Measurements from ENCODE around the gene PPFIA2.

DNA sequence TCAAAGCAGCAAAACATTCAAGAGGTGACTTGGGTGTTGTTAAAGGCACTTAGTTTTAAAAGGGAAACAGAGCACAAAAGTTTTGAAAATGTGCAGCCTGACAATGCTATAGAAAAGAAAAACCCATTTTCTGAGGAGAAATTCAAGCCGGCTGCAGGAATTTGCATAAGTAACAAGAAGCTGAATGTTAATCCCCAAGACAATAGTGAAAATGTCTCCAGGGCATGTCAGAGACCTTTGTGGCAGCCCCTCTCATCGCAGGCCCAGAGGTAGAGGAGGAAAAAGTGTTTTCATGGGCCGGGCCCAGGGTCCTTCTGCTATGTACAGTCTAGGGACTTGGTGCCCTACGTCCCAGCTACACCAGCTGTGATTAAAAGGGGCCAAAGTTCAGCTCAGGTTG lies 167.9 kb downstream of the PPFIA2 start:
- TF ChIP-seq CTCF (IDR thresholded peaks at IDR 0.05) (no peak), POLR2AphosphoS5 (IDR thresholded peaks at IDR 0.05) (no peak), POLR2A (IDR thresholded peaks at IDR 0.05; ENCODE audit: low read depth) (no peak)

Data from esophagus muscularis mucosa (tissue), 3 donors.